ENCODE data around the gene SDCCAG8. TPM values are rescaled to one million over a fixed set of nuclear protein-coding genes. Genes with fewer than 3 reads are reported as not detected.

SDCCAG8 gene
- total and polyA plus RNA-seq, 2 experiments from 2014 or later, result 28.0 to 66.7 TPM

DNA sequence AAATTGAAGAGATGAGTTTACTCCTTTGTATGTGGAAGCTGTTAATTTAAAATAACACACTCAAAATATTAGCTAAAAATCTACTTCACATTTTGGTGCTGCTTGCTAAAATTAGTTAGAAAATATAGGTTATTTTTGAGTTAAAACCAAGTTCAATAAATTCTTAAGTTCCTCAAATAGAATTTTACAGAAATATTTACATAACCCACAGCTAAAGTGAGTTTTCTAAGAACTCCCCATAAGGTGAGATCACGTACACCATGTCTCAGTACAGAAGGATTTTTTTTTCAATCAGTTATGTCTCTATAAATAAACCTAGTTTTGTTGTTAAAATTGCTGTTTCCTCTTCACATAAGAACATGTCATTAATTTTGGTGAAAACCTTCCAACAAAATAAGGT, 108.0 kb downstream of the SDCCAG8 start:
- no peak for DNase-seq (ENCODE audit: low spot score)
- Mint-ChIP-seq H3K36me3 (ENCODE audit: low read depth) (no peaks in the 10 kb centered on the region), H3K4me3 (no peak overlapping the region), H3K9me3 (no peaks in the 10 kb centered on the region), H3K27me3 (ENCODE audit: insufficient read depth, low read depth, poor library complexity) (no peaks in the 10 kb centered on the region), H3K4me1 (no peaks in the 10 kb centered on the region), H3K27ac (no peak overlapping the region)
- H3K79me2 ChIP-seq (replicated peaks; ENCODE audit: insufficient read depth), result no peaks in the 10 kb centered on the region
- ATAC-seq, result no peak
- H3K9me2 ChIP-seq (ENCODE audit: insufficient read depth), result no peaks in the 10 kb centered on the region
- no peak for TF ChIP-seq NANOG (IDR thresholded peaks at IDR 0.05; ENCODE audit: borderline replicate concordance)
- TF ChIP-seq EZH2 (IDR thresholded peaks at IDR 0.05; ENCODE audit: low read depth, unreplicated experiment), result no peak
- TF ChIP-seq, protein P1, sequence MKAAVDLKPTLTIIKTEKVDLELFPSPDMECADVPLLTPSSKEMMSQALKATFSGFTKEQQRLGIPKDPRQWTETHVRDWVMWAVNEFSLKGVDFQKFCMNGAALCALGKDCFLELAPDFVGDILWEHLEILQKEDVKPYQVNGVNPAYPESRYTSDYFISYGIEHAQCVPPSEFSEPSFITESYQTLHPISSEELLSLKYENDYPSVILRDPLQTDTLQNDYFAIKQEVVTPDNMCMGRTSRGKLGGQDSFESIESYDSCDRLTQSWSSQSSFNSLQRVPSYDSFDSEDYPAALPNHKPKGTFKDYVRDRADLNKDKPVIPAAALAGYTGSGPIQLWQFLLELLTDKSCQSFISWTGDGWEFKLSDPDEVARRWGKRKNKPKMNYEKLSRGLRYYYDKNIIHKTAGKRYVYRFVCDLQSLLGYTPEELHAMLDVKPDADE (IDR thresholded peaks at IDR 0.05), result no peak
- no peak overlapping the region for H2AFZ ChIP-seq
- H3K27me3 ChIP-seq (ENCODE audit: insufficient read depth), result no peaks in the 10 kb centered on the region
- no peaks in the 10 kb centered on the region for H3K36me3 ChIP-seq (ENCODE audit: insufficient read depth)
- H4K20me1 ChIP-seq (replicated peaks; ENCODE audit: insufficient read depth), result no peaks in the 10 kb centered on the region
- no peaks in the 10 kb centered on the region for H3F3A ChIP-seq (replicated peaks; ENCODE audit: low read depth)
- H3K4me3 ChIP-seq, result no peak overlapping the region
- no peak overlapping the region for H3K27ac ChIP-seq (ENCODE audit: low read depth)
- no peaks in the 10 kb centered on the region for H3K4me1 ChIP-seq (ENCODE audit: insufficient read depth)
- H3K4me2 ChIP-seq, result no peak overlapping the region

DNA sequence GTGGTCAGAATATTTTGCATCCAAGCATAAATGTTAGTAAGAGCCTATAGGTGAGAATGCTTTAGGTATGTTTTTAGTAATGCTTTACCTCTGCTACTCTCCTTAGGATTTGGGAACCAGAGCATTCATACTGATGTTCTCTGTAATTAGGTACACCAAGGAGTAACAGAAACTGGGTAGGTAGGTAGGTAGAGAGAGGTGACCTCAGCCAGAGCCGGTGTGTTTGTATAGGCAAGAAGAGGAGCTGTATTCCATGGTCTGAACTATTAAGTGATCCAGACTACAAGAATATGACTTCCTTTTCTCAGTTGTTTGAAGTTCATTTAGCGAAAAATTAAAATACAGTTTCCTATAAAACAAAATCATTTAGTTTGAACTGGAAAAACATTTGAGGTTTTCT, 108.5 kb downstream of the SDCCAG8 start:
- no peaks in the 10 kb centered on the region for H3F3A ChIP-seq (replicated peaks; ENCODE audit: low read depth)
- no peak overlapping the region for H3K27ac Mint-ChIP-seq
- H3K36me3 ChIP-seq (ENCODE audit: insufficient read depth), result no peaks in the 10 kb centered on the region
- H3K4me3 Mint-ChIP-seq, result no peak overlapping the region
- no peak overlapping the region for H3K4me3 ChIP-seq
- H3K27ac ChIP-seq (ENCODE audit: low read depth), result no peak overlapping the region
- H3K79me2 ChIP-seq (replicated peaks; ENCODE audit: insufficient read depth), result no peaks in the 10 kb centered on the region
- no peaks in the 10 kb centered on the region for H3K27me3 Mint-ChIP-seq (ENCODE audit: insufficient read depth, low read depth, poor library complexity)
- H3K27me3 ChIP-seq (ENCODE audit: insufficient read depth), result no peaks in the 10 kb centered on the region
- no peak overlapping the region for H2AFZ ChIP-seq
- ATAC-seq (no peak), DNase-seq (ENCODE audit: low spot score) (no peak)
- H3K4me2 ChIP-seq, result no peak overlapping the region
- no peaks in the 10 kb centered on the region for H4K20me1 ChIP-seq (replicated peaks; ENCODE audit: insufficient read depth)
- H3K9me2 ChIP-seq (ENCODE audit: insufficient read depth), result no peaks in the 10 kb centered on the region
- no peaks in the 10 kb centered on the region for H3K36me3 Mint-ChIP-seq (ENCODE audit: low read depth)
- H3K4me1 ChIP-seq (ENCODE audit: insufficient read depth), result no peaks in the 10 kb centered on the region
- H3K9me3 Mint-ChIP-seq, result no peaks in the 10 kb centered on the region
- no peaks in the 10 kb centered on the region for H3K4me1 Mint-ChIP-seq
- TF ChIP-seq EZH2 (IDR thresholded peaks at IDR 0.05; ENCODE audit: low read depth, unreplicated experiment) (no peak), ZNF114 (CRISPR knock-in tag; IDR thresholded peaks at IDR 0.05) (no peak), ZNF331 (CRISPR knock-in tag; IDR thresholded peaks at IDR 0.05; ENCODE audit: low read depth) (no peak), CREB1 (CRISPR knock-in tag; IDR thresholded peaks at IDR 0.05; ENCODE audit: low read depth) (no peak), POLR2AphosphoS5 (IDR thresholded peaks at IDR 0.05; ENCODE audit: low read depth) (no peak), STAT1 (IDR thresholded peaks at IDR 0.05; ENCODE audit: unreplicated experiment) (no peak), JUNB (IDR thresholded peaks at IDR 0.05; ENCODE audit: unreplicated experiment) (no peak)
- TF ChIP-seq, protein P2, sequence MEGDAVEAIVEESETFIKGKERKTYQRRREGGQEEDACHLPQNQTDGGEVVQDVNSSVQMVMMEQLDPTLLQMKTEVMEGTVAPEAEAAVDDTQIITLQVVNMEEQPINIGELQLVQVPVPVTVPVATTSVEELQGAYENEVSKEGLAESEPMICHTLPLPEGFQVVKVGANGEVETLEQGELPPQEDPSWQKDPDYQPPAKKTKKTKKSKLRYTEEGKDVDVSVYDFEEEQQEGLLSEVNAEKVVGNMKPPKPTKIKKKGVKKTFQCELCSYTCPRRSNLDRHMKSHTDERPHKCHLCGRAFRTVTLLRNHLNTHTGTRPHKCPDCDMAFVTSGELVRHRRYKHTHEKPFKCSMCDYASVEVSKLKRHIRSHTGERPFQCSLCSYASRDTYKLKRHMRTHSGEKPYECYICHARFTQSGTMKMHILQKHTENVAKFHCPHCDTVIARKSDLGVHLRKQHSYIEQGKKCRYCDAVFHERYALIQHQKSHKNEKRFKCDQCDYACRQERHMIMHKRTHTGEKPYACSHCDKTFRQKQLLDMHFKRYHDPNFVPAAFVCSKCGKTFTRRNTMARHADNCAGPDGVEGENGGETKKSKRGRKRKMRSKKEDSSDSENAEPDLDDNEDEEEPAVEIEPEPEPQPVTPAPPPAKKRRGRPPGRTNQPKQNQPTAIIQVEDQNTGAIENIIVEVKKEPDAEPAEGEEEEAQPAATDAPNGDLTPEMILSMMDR (conservative IDR thresholded peaks at IDR 0.05; ENCODE audit: low read depth in 2 of 2), result no peak
- TF ChIP-seq, protein P3, sequence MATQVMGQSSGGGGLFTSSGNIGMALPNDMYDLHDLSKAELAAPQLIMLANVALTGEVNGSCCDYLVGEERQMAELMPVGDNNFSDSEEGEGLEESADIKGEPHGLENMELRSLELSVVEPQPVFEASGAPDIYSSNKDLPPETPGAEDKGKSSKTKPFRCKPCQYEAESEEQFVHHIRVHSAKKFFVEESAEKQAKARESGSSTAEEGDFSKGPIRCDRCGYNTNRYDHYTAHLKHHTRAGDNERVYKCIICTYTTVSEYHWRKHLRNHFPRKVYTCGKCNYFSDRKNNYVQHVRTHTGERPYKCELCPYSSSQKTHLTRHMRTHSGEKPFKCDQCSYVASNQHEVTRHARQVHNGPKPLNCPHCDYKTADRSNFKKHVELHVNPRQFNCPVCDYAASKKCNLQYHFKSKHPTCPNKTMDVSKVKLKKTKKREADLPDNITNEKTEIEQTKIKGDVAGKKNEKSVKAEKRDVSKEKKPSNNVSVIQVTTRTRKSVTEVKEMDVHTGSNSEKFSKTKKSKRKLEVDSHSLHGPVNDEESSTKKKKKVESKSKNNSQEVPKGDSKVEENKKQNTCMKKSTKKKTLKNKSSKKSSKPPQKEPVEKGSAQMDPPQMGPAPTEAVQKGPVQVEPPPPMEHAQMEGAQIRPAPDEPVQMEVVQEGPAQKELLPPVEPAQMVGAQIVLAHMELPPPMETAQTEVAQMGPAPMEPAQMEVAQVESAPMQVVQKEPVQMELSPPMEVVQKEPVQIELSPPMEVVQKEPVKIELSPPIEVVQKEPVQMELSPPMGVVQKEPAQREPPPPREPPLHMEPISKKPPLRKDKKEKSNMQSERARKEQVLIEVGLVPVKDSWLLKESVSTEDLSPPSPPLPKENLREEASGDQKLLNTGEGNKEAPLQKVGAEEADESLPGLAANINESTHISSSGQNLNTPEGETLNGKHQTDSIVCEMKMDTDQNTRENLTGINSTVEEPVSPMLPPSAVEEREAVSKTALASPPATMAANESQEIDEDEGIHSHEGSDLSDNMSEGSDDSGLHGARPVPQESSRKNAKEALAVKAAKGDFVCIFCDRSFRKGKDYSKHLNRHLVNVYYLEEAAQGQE (IDR thresholded peaks at IDR 0.05; ENCODE audit: unreplicated experiment), result no peak
- TF ChIP-seq, protein P1 (IDR thresholded peaks at IDR 0.05), result no peak

Data from GM23338 (cell line).